Measurements from ENCODE around the gene SCN2B.

Gene SCN2B

GRCh38 chr11:118145285-118146227 lies 30.9 kb downstream of the SCN2B start:
- TF ChIP-seq CTCF (IDR thresholded peaks at IDR 0.05; ENCODE audit: low read depth, low read length, missing control alignments): peak; percentile 85
- DNase-seq (ENCODE audit: extremely low read depth, low read depth): peak; percentile 32
- peak overlapping the region; percentile 44 for H3K4me3 ChIP-seq (replicated peaks; ENCODE audit: low read depth, low read length)

- H3K4me3 ChIP-seq (replicated peaks; ENCODE audit: low read depth, low read length): no peak overlapping the region
- TF ChIP-seq CTCF (IDR thresholded peaks at IDR 0.05; ENCODE audit: low read depth, low read length, missing control alignments): no peak
- no peak for DNase-seq (ENCODE audit: extremely low read depth, low read depth)
Measured at GRCh38 chr11:118144301-118145268, 31.9 kb downstream of the SCN2B start.

GRCh38 chr11:118143661-118144185 lies 32.7 kb downstream of the SCN2B start:
- no peak overlapping the region for H3K4me3 ChIP-seq (replicated peaks; ENCODE audit: low read depth, low read length)
- no peak for DNase-seq (ENCODE audit: extremely low read depth, low read depth)
- no peak for TF ChIP-seq CTCF (IDR thresholded peaks at IDR 0.05; ENCODE audit: low read depth, low read length, missing control alignments)

GRCh38 chr11:118142809-118143208 lies 33.6 kb downstream of the SCN2B start:
- DNase-seq (ENCODE audit: extremely low read depth, low read depth): no peak
- H3K4me3 ChIP-seq (replicated peaks; ENCODE audit: low read depth, low read length): no peak overlapping the region
- TF ChIP-seq CTCF (IDR thresholded peaks at IDR 0.05; ENCODE audit: low read depth, low read length, missing control alignments): no peak

- no peak for TF ChIP-seq CTCF (IDR thresholded peaks at IDR 0.05; ENCODE audit: low read depth, low read length, missing control alignments)
- DNase-seq (ENCODE audit: extremely low read depth, low read depth): no peak
- H3K4me3 ChIP-seq (replicated peaks; ENCODE audit: low read depth, low read length): no peak overlapping the region
Measured at GRCh38 chr11:118142081-118142480, 34.4 kb downstream of the SCN2B start.

- no peak for TF ChIP-seq CTCF (IDR thresholded peaks at IDR 0.05; ENCODE audit: low read depth, low read length, missing control alignments)
Measured at GRCh38 chr11:118139578-118139977, 36.9 kb downstream of the SCN2B start.

More at GRCh38 chr11:118139578-118139977, 36.9 kb downstream of the SCN2B start:
- DNase-seq (ENCODE audit: extremely low read depth, low read depth): no peak
- no peak overlapping the region for H3K4me3 ChIP-seq (replicated peaks; ENCODE audit: low read depth, low read length)
